Left lobe of liver (tissue), 2 donors: ENCODE results near the gene TTC13. TPM values are rescaled to one million over a fixed set of nuclear protein-coding genes. Genes with fewer than 3 reads are reported as not detected.

Source experiments
- ATAC-seq: fragments of 200-7000 bp; cut with Tn5 transposase; one replicate; pipeline ENCODE4 v1.9.1; 2020; ENCODE audit warnings: mild to moderate bottlenecking, moderate library complexity
- DNase-seq: peaks from one replicate; pipeline ENCODE4 v3.0.0-alpha.2; 2020; ENCODE audit warnings: low spot score
- total RNA-seq: library from RNA; stranded (reverse); gene quantifications from one replicate; pipeline ENCODE4 v1.2.1, GENCODE V29; 2021
- donor health status: DM: no; HTN: no; CAD: no; lungs with moderate emphysema.
- donor health status: DM: no; HTN: yes; CAD: no.

Gene TTC13
- total RNA-seq, 1 donor from 2014 or later = 7.5 TPM

DNA sequence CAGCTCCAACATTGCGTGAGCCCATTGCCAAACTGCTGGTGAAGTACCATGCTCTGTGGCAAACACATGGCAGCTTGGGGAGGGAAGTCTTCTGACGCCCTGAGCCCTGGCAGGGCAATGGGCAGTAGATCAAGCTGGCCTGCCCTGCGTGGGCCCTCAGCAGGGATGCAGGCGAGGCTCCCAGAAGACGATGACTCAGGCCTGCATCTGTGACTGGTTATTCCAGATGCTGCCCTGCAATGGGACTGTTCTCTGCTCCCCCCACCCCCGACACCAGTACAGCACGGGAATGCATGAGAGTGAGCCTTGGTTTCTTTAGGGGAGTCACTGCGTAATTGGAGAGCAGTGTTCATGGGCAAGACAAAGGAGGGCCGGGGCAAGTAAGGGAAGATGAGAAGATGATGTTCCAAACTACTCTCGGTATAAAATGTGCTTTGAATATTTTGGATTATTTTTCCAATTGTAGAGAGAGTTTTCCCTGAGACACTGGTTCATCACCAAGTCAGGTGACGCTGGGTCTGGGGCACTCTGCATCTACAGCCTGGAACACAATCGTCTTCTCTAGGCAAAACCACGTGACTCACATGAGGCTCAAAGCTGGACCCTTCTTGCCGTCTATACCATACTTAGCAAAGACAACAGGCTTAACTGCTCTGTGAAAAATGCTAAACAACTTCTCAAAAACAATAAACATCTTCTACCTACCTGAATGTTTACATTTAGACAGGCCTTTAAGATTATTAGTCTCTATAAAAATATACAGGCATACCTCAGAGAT is 101.3 kb downstream of the TTC13 start:
- ATAC-seq = no peak
- DNase-seq = no peak

DNA sequence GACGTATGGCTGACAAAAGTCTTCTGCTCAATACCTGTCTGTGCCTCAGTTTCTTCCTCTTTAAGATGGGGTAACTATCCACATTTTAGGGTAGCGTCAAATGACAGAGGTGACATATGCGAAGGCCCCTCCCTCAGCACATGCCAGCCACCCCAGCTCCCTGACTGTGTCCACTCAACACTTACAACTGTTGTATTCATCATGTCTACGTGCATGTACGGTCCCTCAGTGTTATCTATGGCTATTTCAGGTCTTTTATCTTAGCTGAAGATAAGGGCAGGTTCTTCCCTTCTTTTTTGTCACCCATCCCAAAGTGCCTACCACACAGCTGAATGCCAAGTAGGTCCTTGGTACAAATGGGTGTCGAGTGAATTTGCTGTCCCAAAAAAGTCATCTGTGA is 102.0 kb downstream of the TTC13 start:
- ATAC-seq = no peak

DNA sequence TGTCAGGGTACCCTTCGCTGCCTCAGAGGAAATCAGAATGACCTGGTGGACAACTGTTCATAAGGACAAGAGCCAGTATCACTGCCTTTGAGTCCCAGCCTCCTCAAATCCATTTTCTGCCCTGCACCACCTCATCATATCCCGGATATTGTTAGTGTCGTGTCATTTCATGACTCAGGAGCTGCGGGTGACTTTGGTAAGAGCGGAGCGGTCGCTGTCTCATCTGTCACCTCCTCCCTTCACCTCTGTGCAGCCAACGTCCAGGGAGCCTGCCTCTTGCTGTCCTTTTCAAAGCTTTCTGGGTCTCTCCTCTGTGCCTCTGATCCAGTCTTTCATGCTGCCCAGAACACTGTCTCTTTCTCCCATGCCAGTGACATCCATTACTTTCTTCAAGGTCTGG is 103.3 kb downstream of the TTC13 start:
- ATAC-seq = no peak
- no peak for DNase-seq

More for the DNA sequence above, 102.0 kb downstream of the TTC13 start:
- DNase-seq = no peak

DNA sequence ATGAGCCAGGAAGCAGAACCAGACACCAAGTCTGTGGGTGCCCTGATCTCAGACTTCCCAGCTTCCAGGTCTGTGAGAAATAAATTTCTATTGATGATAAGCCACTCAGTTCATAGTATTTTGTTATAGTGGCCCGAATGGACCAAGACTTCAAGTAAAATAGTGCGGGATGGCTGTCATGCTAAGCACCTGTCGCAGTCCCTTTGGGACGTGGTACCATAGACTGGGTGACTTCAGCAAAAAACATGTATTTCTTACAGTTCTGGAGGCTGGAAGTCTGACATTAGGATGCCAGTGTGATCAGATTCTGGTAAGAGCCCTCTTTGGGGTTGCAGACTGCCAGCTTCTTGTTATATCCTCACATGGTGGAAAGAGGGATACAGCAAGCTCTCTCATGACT is 107.7 kb downstream of the TTC13 start:
- no peak for DNase-seq
- no peak for ATAC-seq

DNA sequence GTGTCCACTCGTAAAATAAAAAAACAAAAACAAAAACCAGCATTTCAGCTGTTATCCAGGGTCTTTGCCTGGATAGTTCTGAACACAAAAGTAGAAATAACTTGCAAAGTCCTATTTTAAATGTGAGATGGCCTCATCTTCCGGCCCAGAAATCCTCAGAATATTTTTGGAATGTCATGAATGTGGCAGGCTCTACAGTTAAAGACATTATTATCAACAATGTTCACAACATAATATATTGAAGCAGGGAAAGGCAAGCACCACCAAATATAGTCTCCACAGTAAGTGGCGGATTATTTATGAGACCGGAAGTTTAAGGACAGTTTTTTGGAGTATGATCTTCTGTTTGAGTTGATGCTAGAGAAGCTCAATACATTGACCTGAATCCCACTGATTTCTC is 109.2 kb downstream of the TTC13 start:
- ATAC-seq (no peak), DNase-seq (no peak)

DNA sequence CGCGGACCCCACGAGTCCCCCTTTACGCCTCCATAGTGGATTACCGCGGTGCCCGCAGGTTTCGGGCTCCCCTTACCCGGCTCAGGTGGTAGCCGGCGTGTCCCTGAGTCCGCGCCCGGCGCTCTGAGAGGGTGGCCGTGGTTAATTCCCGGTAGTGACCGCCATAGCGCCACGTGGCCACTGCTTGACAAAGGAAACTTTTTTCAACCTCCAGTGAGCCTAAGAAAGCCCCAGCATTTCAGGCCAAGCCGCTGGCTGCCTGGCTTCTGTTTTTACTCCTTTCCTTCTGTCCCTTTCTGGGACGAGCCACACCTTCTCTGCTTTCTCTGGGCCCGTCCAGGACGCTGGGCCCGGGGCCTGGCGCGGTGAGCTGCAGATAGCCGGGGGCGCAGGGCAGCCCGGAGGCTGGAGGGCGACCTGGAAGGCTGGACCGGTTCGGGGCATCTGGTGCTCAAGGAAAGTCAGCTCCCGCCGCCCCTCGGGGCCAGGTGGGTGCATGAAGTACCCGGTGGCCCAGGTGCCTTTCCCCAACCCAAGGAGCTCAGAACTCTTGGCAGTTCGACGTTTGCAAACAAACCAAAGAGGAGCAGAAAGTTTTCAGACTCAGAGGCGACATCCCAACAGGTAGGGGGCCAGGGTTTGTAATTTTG is 109.8 kb downstream of the TTC13 start:
- ATAC-seq (peak; percentile 81), DNase-seq (no peak)

DNA sequence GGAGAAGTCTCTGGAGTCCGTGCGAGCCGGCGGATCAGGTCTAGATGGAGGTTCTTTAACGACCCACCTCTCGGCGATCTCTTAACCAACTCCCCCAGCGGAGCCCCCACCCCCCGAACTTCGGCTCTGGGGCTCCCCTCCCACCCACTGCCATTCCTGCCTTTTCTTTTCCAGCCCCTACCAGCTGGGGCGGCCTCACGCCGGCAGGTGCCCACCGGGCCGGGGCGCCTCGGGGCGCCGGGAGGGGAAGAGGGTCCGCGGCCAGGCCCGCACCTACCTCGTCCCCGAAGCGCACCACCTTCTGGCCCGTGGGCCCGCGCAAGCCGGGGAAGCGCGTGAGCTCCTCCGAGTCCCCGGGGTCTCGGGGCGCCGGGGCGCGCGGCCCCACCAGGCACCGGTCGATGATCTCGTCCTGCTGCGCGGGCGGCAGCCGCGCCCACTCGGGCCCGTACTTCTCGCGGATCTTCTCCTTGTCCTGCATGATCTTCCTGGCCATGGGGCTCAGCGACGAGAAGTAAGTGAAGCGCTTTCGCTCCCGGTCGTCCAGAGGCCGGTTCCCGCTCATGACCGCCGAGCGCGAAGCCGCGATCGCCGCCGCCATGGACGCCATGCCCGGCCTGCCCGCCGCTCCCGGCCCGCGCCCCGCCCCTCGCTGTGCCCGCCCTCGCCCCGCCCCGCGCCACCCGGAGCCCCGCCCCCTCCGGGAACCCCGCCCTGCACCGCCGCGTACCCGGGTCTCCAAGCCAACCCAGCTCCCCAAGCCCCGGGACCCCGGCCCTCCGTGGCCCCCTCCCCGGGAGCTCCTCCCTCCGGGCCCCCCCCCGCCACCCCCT is 110.5 kb downstream of the TTC13 start, which contains the start of gene C1orf198:
C1orf198 (minus strand) TSS at position 619 of the 833 bp plus-strand sequence; CDS start at position 610, 9 bp downstream.
- ATAC-seq (peak; percentile 97), DNase-seq (peak; percentile 85)

DNA sequence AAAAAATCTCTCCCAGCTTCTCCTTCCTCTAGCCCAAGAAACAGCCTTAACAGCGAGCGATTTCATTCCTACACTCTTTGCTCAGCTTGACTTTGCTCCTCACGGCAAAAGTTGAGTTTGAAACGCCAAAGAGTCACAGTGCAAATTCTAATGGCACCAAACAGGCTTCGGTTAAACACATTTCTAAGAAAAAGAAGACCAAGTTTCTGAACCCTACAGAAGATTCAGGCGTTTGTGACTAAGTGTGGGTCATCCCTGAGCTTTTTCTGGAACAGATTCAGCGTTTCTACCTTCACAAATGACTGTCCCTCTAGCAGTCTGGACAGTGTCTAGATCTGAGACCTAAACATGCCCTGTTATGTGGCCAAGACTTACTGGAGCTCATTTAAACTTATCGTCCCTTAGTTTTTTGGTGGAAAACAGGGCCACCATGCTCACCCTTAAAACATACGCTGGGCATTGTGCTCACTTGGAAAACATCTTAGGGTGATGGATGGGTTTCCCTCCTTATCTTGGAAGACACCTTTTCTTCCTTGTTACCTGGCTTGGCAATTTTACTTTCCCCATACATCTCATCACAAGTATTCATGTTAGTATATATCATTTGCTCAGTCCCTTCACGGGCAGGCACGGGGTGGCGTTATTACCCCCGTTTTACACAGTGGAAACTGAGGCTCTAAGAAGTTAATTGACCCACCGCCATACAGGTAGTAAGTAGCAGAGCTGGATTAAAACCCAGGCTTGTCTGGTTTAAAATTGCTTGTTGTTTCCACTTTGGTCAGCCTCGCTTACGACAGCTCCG is 111.4 kb downstream of the TTC13 start:
- DNase-seq (no peak), ATAC-seq (no peak)

DNA sequence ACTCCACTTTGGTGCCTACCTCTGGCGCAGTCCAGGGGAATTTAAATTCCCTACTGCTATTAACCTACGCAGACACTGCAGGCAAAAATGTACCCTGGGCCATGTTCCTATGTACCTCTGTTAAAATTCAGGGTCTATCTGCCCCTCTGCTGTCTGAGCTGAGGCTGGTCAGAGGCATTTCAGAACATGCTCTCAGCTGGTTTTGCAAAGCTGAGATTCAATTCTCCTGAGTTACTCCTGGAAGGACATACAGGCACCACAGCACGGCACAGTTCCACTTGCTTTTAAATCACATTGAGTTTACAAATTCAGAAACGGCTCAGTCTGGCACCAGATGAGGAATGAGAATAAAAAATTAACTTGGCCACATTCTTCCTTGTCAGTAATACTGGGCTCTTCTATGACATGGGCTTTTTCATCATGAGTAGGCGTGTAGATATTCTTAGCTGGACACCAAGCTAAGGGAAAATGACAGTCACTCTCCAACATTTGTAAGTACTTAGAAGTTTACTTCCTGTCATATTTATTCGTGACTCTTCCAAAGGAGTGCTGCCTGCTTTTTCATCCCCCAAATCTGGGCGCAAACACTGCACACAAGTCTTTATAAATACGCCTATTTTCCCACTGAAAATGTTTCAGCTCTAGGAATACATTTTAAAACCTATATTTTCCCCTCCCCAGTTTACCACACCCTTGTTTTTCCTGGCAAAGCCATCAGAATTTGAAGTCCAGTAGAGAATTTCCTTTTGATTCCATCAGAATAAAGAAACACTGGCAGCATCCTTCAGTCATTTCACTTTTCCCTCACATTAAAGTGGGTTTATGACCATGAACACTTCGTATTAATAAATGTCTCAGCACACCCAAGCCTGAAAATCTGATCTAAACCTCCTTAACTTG is 112.2 kb downstream of the TTC13 start:
- no peak for DNase-seq

DNA sequence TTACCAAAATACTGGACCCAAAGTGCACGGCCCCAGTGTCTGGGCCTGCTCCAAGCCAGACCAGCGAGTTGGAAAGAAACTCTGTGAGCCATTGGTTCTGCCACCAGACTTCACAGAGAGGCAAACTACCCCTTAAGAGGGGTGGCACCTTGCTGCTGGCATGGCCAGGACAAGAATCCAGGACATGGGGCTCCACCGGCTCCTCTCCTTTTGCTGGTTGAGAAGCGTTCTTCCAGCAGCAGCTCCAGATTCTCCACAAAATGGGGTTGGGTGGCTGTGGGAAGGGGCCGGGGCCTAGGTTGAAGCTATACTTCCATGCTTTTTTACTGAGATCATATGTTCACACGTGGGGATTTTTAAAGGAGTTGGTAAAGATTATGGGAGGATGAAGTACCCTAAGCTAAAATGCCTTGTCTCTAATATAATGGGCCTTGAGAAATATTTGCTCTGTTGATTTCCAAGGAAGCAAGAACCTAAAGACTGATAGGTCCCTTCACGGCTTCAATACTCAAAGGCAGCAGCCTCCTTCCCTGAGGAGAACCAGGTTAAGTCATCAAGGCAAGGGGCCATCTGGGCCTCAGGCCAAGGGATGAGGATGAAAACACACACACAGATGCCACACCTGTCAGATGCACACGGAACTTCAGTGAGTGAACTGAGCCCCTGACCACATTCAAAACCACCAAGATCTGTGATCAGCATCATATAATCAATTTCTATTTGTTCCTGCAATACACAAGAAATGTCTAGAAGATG is 113.4 kb downstream of the TTC13 start:
- ATAC-seq (no peak), DNase-seq (no peak)

More for the DNA sequence above, 112.2 kb downstream of the TTC13 start:
- ATAC-seq = no peak

DNA sequence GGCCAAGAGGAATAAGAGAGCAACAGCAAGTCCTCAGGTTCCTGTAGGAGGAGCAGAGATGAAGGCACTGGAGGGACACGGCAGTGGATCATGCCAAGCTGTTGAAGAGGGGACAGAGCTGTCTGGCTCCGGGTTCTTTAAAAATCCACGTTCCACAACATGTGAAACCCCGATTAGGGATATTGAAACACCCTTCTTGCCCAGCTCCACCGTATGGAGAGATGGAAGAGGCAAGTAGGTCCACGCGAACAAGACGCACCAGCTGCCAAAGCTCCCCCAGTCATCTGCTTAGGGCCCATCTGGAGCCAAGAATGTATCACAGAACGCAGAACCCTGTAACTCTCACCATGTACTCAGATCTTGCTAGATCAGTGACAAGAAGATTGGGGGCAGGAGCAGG is 114.2 kb downstream of the TTC13 start:
- ATAC-seq (no peak), DNase-seq (no peak)

DNA sequence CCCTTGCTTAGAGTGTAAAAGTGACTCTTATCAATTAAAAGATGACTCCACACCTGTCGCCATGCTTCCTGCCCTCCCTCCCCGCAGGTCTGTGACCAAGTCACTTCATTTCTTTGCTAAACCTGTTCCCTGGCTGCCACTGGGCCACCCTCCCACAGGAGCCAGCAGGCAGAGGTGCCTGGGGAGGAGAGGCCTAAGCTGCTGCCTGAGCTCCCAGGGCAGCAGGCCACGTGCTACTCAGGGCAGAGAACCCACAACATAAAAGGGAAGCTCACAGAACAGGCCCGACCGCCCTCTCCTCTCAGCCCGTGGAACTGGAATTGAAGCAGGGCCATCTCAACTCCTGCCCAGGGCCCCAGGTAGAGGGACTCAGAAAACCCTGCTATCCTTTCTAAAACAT is 115.2 kb downstream of the TTC13 start:
- ATAC-seq (no peak), DNase-seq (no peak)

DNA sequence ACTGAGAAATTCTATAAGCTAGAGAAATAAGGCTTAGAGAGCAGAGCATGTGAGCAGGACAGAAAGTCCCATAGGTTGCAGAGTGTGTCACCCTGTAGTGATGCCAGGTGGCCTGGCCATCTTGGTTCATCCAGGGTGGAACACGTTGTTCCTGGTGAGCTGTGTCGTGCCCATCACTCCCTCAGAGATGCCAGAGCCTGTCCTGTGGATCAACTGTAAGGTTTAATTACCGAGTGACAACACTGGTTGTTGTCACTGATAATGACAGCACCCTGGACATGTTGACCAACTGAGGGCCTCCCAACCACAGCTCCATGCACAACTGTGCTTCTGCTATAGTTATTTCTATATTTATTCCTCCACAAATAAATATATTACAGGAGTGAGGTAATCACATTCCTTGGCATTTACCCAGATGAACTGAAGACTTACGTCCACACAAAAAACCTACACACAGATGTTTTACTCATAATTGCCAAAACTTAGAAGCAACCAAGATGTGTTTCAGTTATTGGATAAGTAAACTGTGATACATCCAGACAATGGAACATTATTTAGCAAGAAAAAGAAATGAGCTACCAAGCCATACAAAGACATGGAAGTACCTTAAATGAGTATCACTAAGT is 116.6 kb downstream of the TTC13 start:
- DNase-seq = no peak
- no peak for ATAC-seq

DNA sequence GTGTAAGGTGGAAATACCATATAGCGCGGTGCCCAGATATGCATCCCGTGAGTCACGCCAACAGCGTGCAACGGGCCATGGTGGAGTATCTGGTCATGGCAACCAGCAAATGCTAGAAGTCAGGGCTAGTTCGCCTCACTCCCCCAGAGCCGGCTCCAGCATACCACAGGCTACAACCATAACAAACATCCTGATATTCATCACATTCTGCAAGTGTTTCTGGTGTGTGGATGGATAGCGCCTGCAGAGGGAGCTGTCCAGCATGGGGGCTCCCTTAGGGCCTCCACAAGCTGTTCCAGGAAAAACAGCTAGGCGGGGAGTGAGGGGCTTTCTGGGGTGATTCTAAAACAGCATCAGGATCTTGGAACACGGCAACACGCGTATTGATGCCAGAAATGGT is 117.2 kb downstream of the TTC13 start:
- DNase-seq = no peak
- ATAC-seq = no peak

DNA sequence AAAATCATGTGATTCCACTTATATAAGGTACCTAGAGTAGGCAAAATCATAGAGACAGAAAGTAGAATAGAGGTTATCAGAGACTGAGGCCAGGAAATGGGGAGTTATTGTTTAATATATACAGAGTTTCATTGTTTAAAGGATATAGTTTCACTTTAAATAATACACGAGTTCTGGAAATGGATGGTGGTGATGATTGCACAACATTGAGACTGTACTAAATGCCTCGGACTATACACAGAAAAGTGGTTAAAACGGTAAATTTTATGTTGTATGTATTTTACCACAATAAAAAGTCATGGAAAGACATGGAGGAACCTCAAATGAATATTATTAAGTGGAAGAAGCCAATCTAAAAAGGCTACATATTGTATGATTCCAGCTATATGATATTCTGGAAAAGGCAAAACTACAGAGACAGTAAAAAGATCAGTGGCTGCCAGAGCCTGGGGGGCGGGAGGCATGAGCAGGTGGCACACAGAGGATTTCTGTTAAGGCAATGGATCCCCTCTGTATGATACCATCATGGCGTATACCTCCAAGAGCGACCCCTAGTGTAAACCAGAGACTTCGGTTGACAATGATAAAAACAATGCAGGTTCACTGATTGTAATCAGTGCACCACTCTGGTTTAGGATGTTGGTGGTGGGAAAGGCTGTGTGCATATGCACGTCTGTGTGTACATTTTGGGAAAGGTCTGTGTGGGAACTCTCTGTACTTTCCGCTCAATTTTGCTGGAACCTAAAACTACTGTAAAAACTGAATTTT is 117.9 kb downstream of the TTC13 start:
- DNase-seq = no peak
- no peak for ATAC-seq

DNA sequence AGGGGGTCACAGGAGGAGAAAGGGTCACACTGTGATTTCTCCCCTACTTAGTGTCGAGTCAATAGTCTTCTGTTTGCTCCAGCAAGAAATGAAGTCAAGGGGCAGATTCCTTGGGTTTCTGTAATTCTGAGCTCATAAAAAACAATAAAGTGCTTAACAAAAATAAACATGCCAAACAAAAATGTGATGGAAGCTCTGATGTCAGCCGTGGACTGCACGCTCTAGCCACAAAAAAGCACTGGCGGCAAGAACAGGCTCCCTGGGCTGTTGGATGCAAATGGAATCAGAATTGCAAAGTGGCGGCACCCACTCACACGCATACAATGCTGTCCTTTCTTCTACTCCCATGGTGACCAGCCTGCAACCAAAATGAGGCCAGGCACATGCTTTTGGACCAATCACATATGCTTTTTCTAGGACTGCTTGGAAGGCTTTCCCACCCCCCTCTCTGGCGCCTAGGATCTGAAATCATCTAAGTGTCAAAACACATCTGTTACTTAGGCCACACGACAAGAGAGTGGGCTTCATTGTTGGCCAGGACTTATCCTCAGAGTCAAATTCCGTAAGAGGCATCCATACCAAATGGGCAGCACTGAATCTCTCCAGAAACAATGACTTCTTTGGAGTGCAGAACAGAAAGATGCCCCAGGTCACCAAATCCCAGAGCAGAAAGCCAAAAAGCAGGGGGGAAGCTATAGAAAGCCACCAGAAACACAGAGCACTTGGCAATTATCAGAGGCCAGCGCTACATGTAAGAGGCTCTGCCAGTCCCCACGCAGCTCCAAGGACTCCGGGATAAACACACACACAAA is 119.5 kb downstream of the TTC13 start:
- DNase-seq (no peak), ATAC-seq (no peak)
